Ovary (tissue), 9 donors: ENCODE results near the gene ADGRG1. TPM values are rescaled to one million over a fixed set of nuclear protein-coding genes. Genes with fewer than 3 reads are reported as not detected.

Source experiments
- DNase-seq, 5 donors: peaks; one replicate each; pipeline ENCODE4 v3.0.0-alpha.2; 2019 to 2020
- H3K27ac ChIP-seq, 2 donors: fragments of 200-600 bp; one replicate each; pipeline versions ENCODE4 v1.5.1 to v1.8.0; 2019 to 2022
- H3K27me3 ChIP-seq: fragments of 200-600 bp; one replicate; pipeline ENCODE4 v1.8.0; 2022
- H3K36me3 ChIP-seq: fragments of 200-600 bp; sonication (generic); one replicate; pipeline ENCODE4 v1.5.1; 2019
- H3K4me1 ChIP-seq: one replicate; pipeline ENCODE4 v1.8.1; 2013; ENCODE audit warnings: mild to moderate bottlenecking, moderate library complexity; ENCODE audit not compliant: insufficient read depth
- H3K4me3 ChIP-seq: fragments of 200-600 bp; sonication (generic); one replicate; pipeline ENCODE4 v1.5.1; 2017
- H3K9me3 ChIP-seq, 2 donors: fragments of 200-600 bp in 1 of 2; sonication (generic) in 1 of 2; one replicate each; pipeline versions ENCODE4 v1.5.1 to v1.8.1; 2013 to 2019; ENCODE audit warnings: mild to moderate bottlenecking in 1 of 2, moderate library complexity in 1 of 2
- CTCF ChIP-seq, 3 donors: fragments of 450-650 bp in 2 of 3; fragments of 200-600 bp in 1 of 3; IDR thresholded peaks; one replicate each; pipeline versions ENCODE4 v1.5.1 to v1.8.0; 2016 to 2022; ENCODE audit warnings: antibody characterized with exemption in 3 of 3, mild to moderate bottlenecking in 1 of 3
- EP300 ChIP-seq: sonication (generic); formaldehyde crosslinking; IDR thresholded peaks from one replicate; pipeline ENCODE4 v1.6.1; 2017; ENCODE audit warnings: antibody characterized with exemption
- POLR2A ChIP-seq: fragments of 450-650 bp; IDR thresholded peaks from one replicate; pipeline ENCODE4 v1.6.1; 2017; ENCODE audit warnings: antibody characterized with exemption, mild to moderate bottlenecking, moderate library complexity
- WGBS, 3 donors: extraction: QIAGEN DNeasy Blood & Tissue Kit in 1 of 3; methylation state at CpG; one replicate each; pipeline versions ENCODE4 v1.1.5 to v1.1.7; 2013 to 2017; 5-methylcytosine and 5-hydroxymethylcytosine counted together
- intact Hi-C, 4 donors: fragments of 100-400 bp; cut with DNase I; formaldehyde crosslinking; loops; one replicate each; pipeline versions ENCODE4 v1.11.0 to v1.15.1; 2022 to 2023
- polyA plus RNA-seq, 2 donors: library from polyadenylated mRNA; stranded (reverse); fragments of 200-250 nt in 1 of 2; fragments of 350-450 nt in 1 of 2; fragmentation: Illumina TruSeq in 1 of 2; extraction: RNeasy Lipid Tissue Mini Kit (QIAGEN cat#74804) in 1 of 2; gene quantifications; one replicate each; pipeline ENCODE4 v1.2.3, GENCODE V29; 2013 to 2014
- total RNA-seq, 7 donors: library from RNA; depleted of rRNA in 2 of 7; stranded (reverse); fragments of >200 nt in 2 of 7; fragmentation: NEBNext Ultra II Directional in 3 of 7; extraction: Animal tissue kit (Norgen Biotek cat#: 25700) in 3 of 7; gene quantifications; one replicate each; pipeline versions ENCODE4 v1.1.0 to v1.2.4, GENCODE V29; 2016 to 2023
- donor health status: DM: no; HTN: no; CAD: no; lungs with moderate emphysema.
- donor health status: DM: no; HTN: no; CAD: no.
- donor health status: Bipolar disorder and iron deficiency.
- donor health status: DM: yes; HTN: yes; CAD: no.
- donor health status: DM: no; HTN: no; CAD: no.
- donor health status: DM: yes; HTN: yes; CAD: no.

Gene ADGRG1
- total and polyA plus RNA-seq, 9 donors = 6.2 to 54.0 (median 9.1) TPM

- Histone ChIP-seq H3K36me3 (no peaks in the 10 kb centered on the region), H3K27me3 (no peaks in the 10 kb centered on the region), H3K4me1 (no peaks in the 10 kb centered on the region), H3K27ac (no peak overlapping the region), H3K4me3 (no peak overlapping the region), H3K9me3 (no peaks in the 10 kb centered on the region)
- WGBS, 3 donors = 73 to 83% (median 76%) methylated on average over 16 to 17 of the region's 17 CpGs
- no peak for TF ChIP-seq POLR2A
- no peak for TF ChIP-seq EP300
- no peak for TF ChIP-seq CTCF (IDR thresholded peaks at IDR 0.05)
- DNase-seq = peak in 1 of 5 donors; percentile 41
- intact Hi-C loops = no loop called here
Measured at GRCh38 chr16:57667526-57668262, 39.3 kb downstream of the ADGRG1 start.

- Histone ChIP-seq H3K27ac (no peak within 1 kb of the TSS), H3K27me3 (no peaks in the 10 kb centered on the region), H3K36me3 (no peaks in the 10 kb centered on the region), H3K9me3 (no peaks in the 10 kb centered on the region), H3K4me1 (no peaks in the 10 kb centered on the region), H3K4me3 (no peak within 1 kb of the TSS)
- intact Hi-C loops = no loop called here
- 84 to 90% (median 87%) methylated on average over 6 to 11 of the region's 11 CpGs for WGBS, 3 donors
- TF ChIP-seq EP300 = no peak
- TF ChIP-seq CTCF (IDR thresholded peaks at IDR 0.05) = no peak
- no peak for TF ChIP-seq POLR2A
- DNase-seq = no peak
Measured at GRCh38 chr16:57668263-57668571, 39.8 kb downstream of the ADGRG1 start, which contains the start of gene ADGRG3. Gene ADGRG3, plus strand, starts transcription at chr16:57668306. Its CDS starts 42 bp downstream, at chr16:57668348.

DNA sequence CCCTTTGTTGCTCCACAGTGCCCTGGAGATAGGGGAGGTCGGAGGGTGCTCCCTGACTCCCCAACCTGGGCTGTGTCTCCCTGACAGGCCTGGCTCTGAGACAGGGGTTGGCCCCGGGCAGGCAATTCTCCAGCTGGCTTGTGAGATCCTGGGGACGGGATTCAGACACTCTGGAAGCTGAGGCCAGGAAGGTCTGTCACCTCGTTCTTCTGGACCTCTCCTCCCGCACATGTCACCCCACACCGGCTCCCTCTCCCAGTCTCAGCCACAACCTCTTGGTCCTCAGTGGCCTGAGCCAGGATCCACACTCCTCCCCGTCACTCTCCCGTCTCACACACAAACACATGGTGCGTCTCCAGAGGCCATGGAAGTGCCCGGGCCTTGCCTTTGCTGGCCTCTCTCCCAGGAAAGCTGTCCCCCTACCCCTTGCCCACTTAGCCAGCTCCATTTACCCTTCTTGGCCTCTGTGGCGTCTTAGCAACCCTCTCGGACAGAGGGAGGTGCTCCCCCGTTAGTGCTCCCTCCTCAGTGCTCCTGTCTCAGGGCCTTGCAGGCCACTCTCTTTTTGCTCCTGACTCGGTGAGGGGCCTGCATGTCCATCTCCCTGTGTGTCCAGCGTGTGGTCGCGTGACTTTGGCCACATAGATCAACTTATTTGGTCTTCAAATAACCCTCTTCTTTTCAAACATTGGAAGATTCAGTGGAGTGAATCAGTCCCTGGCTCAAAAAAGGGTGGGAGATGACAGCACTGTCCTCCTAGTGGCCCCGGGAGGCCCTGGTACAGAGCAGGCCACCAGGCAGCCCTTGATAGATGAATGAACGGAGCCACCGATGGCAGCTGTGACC, 40.4 kb downstream of the ADGRG1 start:
- TF ChIP-seq CTCF (IDR thresholded peaks at IDR 0.05) (no peak), POLR2A (no peak), EP300 (no peak)
- H3K27me3 ChIP-seq = no peaks in the 10 kb centered on the region
- H3K27ac ChIP-seq = no peak overlapping the region
- H3K36me3 ChIP-seq = no peaks in the 10 kb centered on the region
- 86 to 89% (median 88%) methylated on average over 20 of the region's 20 CpGs for WGBS, 3 donors
- intact Hi-C loops = no loop called here
- no peaks in the 10 kb centered on the region for H3K4me1 ChIP-seq
- DNase-seq = no peak
- no peaks in the 10 kb centered on the region for H3K9me3 ChIP-seq
- no peak overlapping the region for H3K4me3 ChIP-seq

DNA sequence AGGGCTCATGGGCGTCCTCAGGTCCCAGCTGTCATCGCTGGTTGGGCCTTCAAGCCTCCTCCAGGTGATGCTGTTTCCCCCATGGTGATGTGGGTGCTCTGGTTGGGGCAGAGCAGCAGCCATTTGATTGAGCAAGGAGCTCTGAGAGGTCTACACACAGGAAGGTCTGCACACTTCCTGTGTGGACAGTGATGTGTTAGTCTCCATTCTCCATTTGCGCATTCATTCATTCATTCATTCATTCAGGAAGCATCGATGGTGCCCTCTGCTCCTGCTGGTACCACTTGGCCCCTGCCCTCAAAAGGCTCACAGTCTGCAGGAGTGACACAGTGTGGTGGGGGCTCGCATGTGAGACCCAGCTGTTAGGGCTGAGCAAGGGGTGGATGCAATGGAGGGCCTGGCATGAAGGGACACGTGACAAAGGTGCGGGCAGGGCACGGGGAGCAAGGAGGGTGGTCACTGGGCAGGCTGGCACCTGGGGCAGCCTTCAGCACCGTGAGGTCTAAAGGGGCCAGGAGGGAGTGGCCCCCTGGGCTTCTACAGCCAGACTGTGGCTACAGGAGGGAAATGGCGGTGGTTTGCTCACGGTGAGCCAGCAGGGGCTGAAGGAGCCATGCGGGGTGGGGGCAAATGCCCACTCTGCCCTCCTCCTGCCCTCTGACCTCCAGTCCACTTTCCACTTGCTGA, 41.2 kb downstream of the ADGRG1 start:
- H3K27ac ChIP-seq = no peak overlapping the region
- H3K4me3 ChIP-seq = no peak overlapping the region
- TF ChIP-seq EP300 = no peak
- H3K9me3 ChIP-seq = no peaks in the 10 kb centered on the region
- WGBS, 3 donors = 86 to 89% (median 86%) methylated on average over 12 of the region's 12 CpGs
- no peak for DNase-seq
- intact Hi-C loops = no loop called here
- no peaks in the 10 kb centered on the region for H3K36me3 ChIP-seq
- H3K27me3 ChIP-seq = no peaks in the 10 kb centered on the region
- no peaks in the 10 kb centered on the region for H3K4me1 ChIP-seq
